Endothelial cell of umbilical vein (primary cell): ENCODE measurements around the gene HOXD10. TPM values are rescaled to one million over a fixed set of nuclear protein-coding genes. Genes with fewer than 3 reads are reported as not detected.
A peak's percentile ranks its signal among the peaks of the same experiment; 100 is the strongest.

Experiments
- BruUV-seq: library from RNA; stranded (reverse); fragments of 400-500 nt; replicated peaks from 2 replicates; lab custom pipeline; 2021; lab: Mats Ljungman, UMichigan
- CTCF ChIA-PET: fragments of 300-600, 350-600 bp; sonication (Branson Sonifier 250); formaldehyde crosslinking; loops from one replicate; lab custom pipeline; 2021; ENCODE audit warnings: antibody characterized with exemption, inconsistent platforms; lab: Charles Lee
- POLR2A ChIA-PET: fragments of 300-600, 350-600 bp; sonication (Branson Sonifier 250); formaldehyde crosslinking; loops from one replicate; lab custom pipeline; 2021; ENCODE audit warnings: antibody characterized with exemption, inconsistent platforms; lab: Charles Lee
- DNase-seq: peaks from one replicate; pipeline ENCODE4 v3.0.0-alpha.2; 2011; ENCODE audit warnings: low read depth, low spot score
- FAIRE-seq: peaks from 2 replicates; lab custom pipeline; 2011; peaks lifted over from hg19 to GRCh38; lab: Jason Lieb, UNC
- H2AFZ ChIP-seq: 2 replicates; pipeline ENCODE4 v1.6.0; 2012; ENCODE audit warnings: low read depth, low read length, control low read depth, inconsistent platforms
- H3K27ac ChIP-seq: 2 replicates; pipeline ENCODE4 v1.5.1; 2011; ENCODE audit warnings: low read depth, mild to moderate bottlenecking, control low read depth, low read length, moderate library complexity; ENCODE audit not compliant: insufficient read depth
- H3K27me3 ChIP-seq, 2 experiments: 2 replicates each; pipeline versions ENCODE4 v1.6.0 to v1.6.1; 2011; ENCODE audit warnings: low read length in 2 of 2, mixed read lengths in 1 of 2; ENCODE audit not compliant: control insufficient read depth in 2 of 2, insufficient read depth in 2 of 2
- H3K36me3 ChIP-seq, 2 experiments: 2 replicates in 1 of 2; 3 replicates in 1 of 2; pipeline ENCODE4 v1.5.1; 2011; ENCODE audit warnings: low read length in 2 of 2, mild to moderate bottlenecking in 1 of 2, moderate library complexity in 1 of 2; ENCODE audit not compliant: control insufficient read depth in 2 of 2, insufficient read depth in 2 of 2; ENCODE audit errors: extremely low read depth in 1 of 2
- H3K4me1 ChIP-seq: 3 replicates; pipeline ENCODE4 v1.5.1; 2011; ENCODE audit warnings: mild to moderate bottlenecking, low read length; ENCODE audit not compliant: control insufficient read depth, insufficient read depth; ENCODE audit errors: extremely low read depth
- H3K4me2 ChIP-seq: 2 replicates; pipeline ENCODE4 v1.6.1; 2011; ENCODE audit warnings: low read length, control low read depth, mixed read lengths; ENCODE audit not compliant: insufficient read depth
- H3K4me3 ChIP-seq, 3 experiments: fragments of 200-600 bp in 1 of 3; sonication (generic), shearing (Covaris generic) in 1 of 3; replicated peaks in 1 of 3; 2 replicates each; pipeline ENCODE4 v1.5.1; 2011 to 2016; ENCODE audit warnings: control low read depth in 3 of 3, low read length in 3 of 3, mild to moderate bottlenecking in 2 of 3, inconsistent platforms in 1 of 3, low read depth in 1 of 3, moderate library complexity in 1 of 3; ENCODE audit not compliant: insufficient read depth in 1 of 3
- H3K79me2 ChIP-seq: 2 replicates; pipeline ENCODE4 v1.6.0; 2012; ENCODE audit warnings: low read length, inconsistent platforms; ENCODE audit not compliant: control insufficient read depth, insufficient read depth
- H3K9ac ChIP-seq: replicated peaks from 2 replicates; pipeline ENCODE3; 2011; ENCODE audit warnings: low read length, control low read depth; ENCODE audit not compliant: insufficient read depth; ENCODE audit errors: extremely low read depth
- H3K9me1 ChIP-seq: replicated peaks from 3 replicates; pipeline ENCODE4 v1.6.0; 2011; ENCODE audit warnings: mild to moderate bottlenecking, low read length; ENCODE audit not compliant: control insufficient read depth, insufficient read depth; ENCODE audit errors: extremely low read depth
- H3K9me3 ChIP-seq: replicated peaks from 2 replicates; pipeline ENCODE4 v1.5.1; 2012; ENCODE audit warnings: low read length, inconsistent platforms; ENCODE audit not compliant: control insufficient read depth, insufficient read depth
- H4K20me1 ChIP-seq: replicated peaks from 2 replicates; pipeline ENCODE3; 2011; ENCODE audit warnings: mild to moderate bottlenecking, low read length; ENCODE audit not compliant: control insufficient read depth, insufficient read depth; ENCODE audit errors: extremely low read depth
- CTCF ChIP-seq, 2 donors: IDR thresholded peaks; 1 replicate in 1 of 2; 2 replicates in 1 of 2; pipeline ENCODE4 v1.5.1; 2011; ENCODE audit warnings: low read length in 2 of 2, mild to moderate bottlenecking in 2 of 2, moderate library complexity in 2 of 2, control low read depth in 1 of 2, inconsistent platforms in 1 of 2, low read depth in 1 of 2; ENCODE audit not compliant: insufficient read depth in 1 of 2; ENCODE audit errors: extremely low read depth in 1 of 2
- MYC ChIP-seq: IDR thresholded peaks from one replicate; pipeline ENCODE4 v1.6.1; 2011; ENCODE audit warnings: mild to moderate bottlenecking, low read depth, low read length
- POLR2A ChIP-seq: IDR thresholded peaks from 2 replicates; pipeline ENCODE4 v1.6.1; 2012; ENCODE audit warnings: low read depth, mild to moderate bottlenecking, control low read depth, low read length
- dilution Hi-C: fragments of 300-500 bp; cut with MboI; formaldehyde crosslinking; loops from one replicate; pipeline ENCODE4 v1.15.0; 2019; ENCODE audit warnings: low sequenced_read_pairs; ENCODE audit not compliant: extremely low pct_ligation_motif_present
- intact Hi-C: fragments of 100-400 bp; cut with micrococcal nuclease; formaldehyde crosslinking; loops from one replicate; pipeline ENCODE4 v1.10.0; 2022
- polyA plus RNA-seq, 4 experiments: library from polyadenylated mRNA; depleted of rRNA in 3 of 4; stranded (reverse) in 3 of 4; unstranded in 1 of 4; fragments of >200 nt; gene quantifications; 2 replicates each; pipeline versions ENCODE4 v1.2.1 to v1.2.3, GENCODE V29; 2011 to 2012; ENCODE audit warnings: missing spikeins in 1 of 4
- total RNA-seq: library from RNA; stranded (reverse); gene quantifications from 2 replicates; pipeline ENCODE4 v1.2.3, GENCODE V29; 2021
- TF ChIP-seq, protein P1 (sequence below): IDR thresholded peaks from 2 replicates; pipeline ENCODE4 v1.6.1; 2011; ENCODE audit not compliant: insufficient read depth, insufficient read length

HOXD10 gene
- total and polyA plus RNA-seq, 2 donors (not counting 3 experiments of a cell fraction or from before 2014, with no cell fraction given): not detected

GRCh38 chr2:176096986-176097819 lies 19.4 kb upstream of the HOXD10 start:
- dilution Hi-C loops: no loop called here
- CTCF ChIA-PET: interaction anchor here (0.6 to 6.0 kb wide), 41 partner anchors 9 to 1400 kb away, joined by 3 to 113 read pairs (median 4); partner anchors contain the start of gene HOXD11
- FAIRE-seq (peak; percentile 62), DNase-seq (peak; percentile 72)
- Histone ChIP-seq H3K9me3 (no peaks in the 10 kb centered on the region), H3K9ac (no peak overlapping the region), H3K27me3 (peaks cover 87 to 97% of the 10 kb centered on the region in 2 experiments), H3K4me3 (peak overlapping the region in 1 of 3 experiments; percentile 17), H3K36me3 (no peaks in the 10 kb centered on the region), H3K4me1 (peaks cover 5% of the 10 kb centered on the region), H2AFZ (peak overlapping the region; percentile 21), H4K20me1 (peaks cover 6% of the 10 kb centered on the region), H3K27ac (no peak overlapping the region), H3K79me2 (no peaks in the 10 kb centered on the region), H3K9me1 (no peaks in the 10 kb centered on the region), H3K4me2 (peak overlapping the region; percentile 43)
- BruUV-seq: no TSS peak
- POLR2A ChIA-PET: no interaction called here
- intact Hi-C loops: loop anchor here (1.0 to 5.0 kb wide), 8 partner anchors 16 to 1395 kb away; no protein-coding TSS in a partner anchor
- TF ChIP-seq, protein P1, sequence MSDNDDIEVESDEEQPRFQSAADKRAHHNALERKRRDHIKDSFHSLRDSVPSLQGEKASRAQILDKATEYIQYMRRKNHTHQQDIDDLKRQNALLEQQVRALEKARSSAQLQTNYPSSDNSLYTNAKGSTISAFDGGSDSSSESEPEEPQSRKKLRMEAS: no peak
- TF ChIP-seq MYC (no peak), CTCF (IDR thresholded peaks at IDR 0.05; ENCODE audit: extremely low read depth in 1 of 2, insufficient read depth in 1 of 2, low read depth in 1 of 2, low read length in 2 of 2) (peak; percentile 83 to 93), POLR2A (no peak)
